Nephron progenitor cell (in vitro differentiated cells): ENCODE results near the gene CEMIP.

ENCODE experiments used
- DNase-seq: peaks from one replicate; pipeline ENCODE4 v3.0.0; 2021
- H3K27ac Mint-ChIP-seq: 2 replicates; pipeline ENCODE4 v1.8.0; 2021; ENCODE audit warnings: mild to moderate bottlenecking, moderate library complexity, mixed read lengths
- H3K27me3 Mint-ChIP-seq: 2 replicates; pipeline ENCODE4 v1.8.0; 2021; ENCODE audit warnings: mild to moderate bottlenecking, low read depth, mixed read lengths; ENCODE audit not compliant: poor library complexity
- H3K36me3 Mint-ChIP-seq: 2 replicates; pipeline ENCODE4 v1.8.0; 2021; ENCODE audit warnings: low read depth, mixed read lengths
- H3K4me1 Mint-ChIP-seq: 2 replicates; pipeline ENCODE4 v1.8.0; 2021; ENCODE audit warnings: mixed read lengths
- H3K4me3 Mint-ChIP-seq: 2 replicates; pipeline ENCODE4 v1.8.0; 2021; ENCODE audit warnings: mild to moderate bottlenecking, moderate library complexity, mixed read lengths
- H3K9me3 Mint-ChIP-seq: 2 replicates; pipeline ENCODE4 v1.8.0; 2021; ENCODE audit warnings: mild to moderate bottlenecking, moderate library complexity, mixed read lengths
- CTCF ChIP-seq: fragments of 200-600 bp; sonication (generic); IDR thresholded peaks from 2 replicates; pipeline ENCODE4 v1.5.0; 2021; ENCODE audit warnings: antibody characterized with exemption

Gene CEMIP

GRCh38 chr15:80796407-80796806, 17.2 kb downstream of the CEMIP start:
- no peak for DNase-seq
- Mint-ChIP-seq H3K36me3 (no peaks in the 10 kb centered on the region), H3K4me3 (no peak overlapping the region), H3K4me1 (peaks cover 7% of the 10 kb centered on the region), H3K27me3 (peaks cover 39% of the 10 kb centered on the region), H3K27ac (no peak overlapping the region), H3K9me3 (no peaks in the 10 kb centered on the region)
- TF ChIP-seq CTCF = no peak

GRCh38 chr15:80798911-80799310, 19.7 kb downstream of the CEMIP start:
- no peaks in the 10 kb centered on the region for H3K36me3 Mint-ChIP-seq
- no peak overlapping the region for H3K4me3 Mint-ChIP-seq
- H3K27ac Mint-ChIP-seq = no peak overlapping the region
- DNase-seq = no peak
- no peaks in the 10 kb centered on the region for H3K4me1 Mint-ChIP-seq
- no peaks in the 10 kb centered on the region for H3K9me3 Mint-ChIP-seq
- H3K27me3 Mint-ChIP-seq = peaks cover 32% of the 10 kb centered on the region
- TF ChIP-seq CTCF = no peak

GRCh38 chr15:80800067-80800466, 20.9 kb downstream of the CEMIP start:
- Mint-ChIP-seq H3K4me1 (peaks cover 7% of the 10 kb centered on the region), H3K36me3 (no peaks in the 10 kb centered on the region), H3K9me3 (no peaks in the 10 kb centered on the region), H3K4me3 (no peak overlapping the region), H3K27ac (no peak overlapping the region), H3K27me3 (peaks cover 23% of the 10 kb centered on the region)
- DNase-seq = no peak
- TF ChIP-seq CTCF = no peak

- no peak overlapping the region for H3K4me3 Mint-ChIP-seq
- no peaks in the 10 kb centered on the region for H3K36me3 Mint-ChIP-seq
- H3K27me3 Mint-ChIP-seq = peaks cover 17% of the 10 kb centered on the region
- H3K4me1 Mint-ChIP-seq = peaks cover 11% of the 10 kb centered on the region
- DNase-seq = no peak
- H3K27ac Mint-ChIP-seq = no peak overlapping the region
- no peak for TF ChIP-seq CTCF
- H3K9me3 Mint-ChIP-seq = no peaks in the 10 kb centered on the region
Measured at GRCh38 chr15:80801891-80802680, 22.9 kb downstream of the CEMIP start.

GRCh38 chr15:80803580-80804525, 24.7 kb downstream of the CEMIP start:
- no peak for TF ChIP-seq CTCF
- Mint-ChIP-seq H3K36me3 (no peaks in the 10 kb centered on the region), H3K27ac (no peak overlapping the region), H3K4me3 (no peak overlapping the region), H3K27me3 (peaks cover 17% of the 10 kb centered on the region), H3K4me1 (peaks cover 11% of the 10 kb centered on the region), H3K9me3 (no peaks in the 10 kb centered on the region)
- DNase-seq = no peak
